GM12891 (cell line): ENCODE results near the gene DESI2.

Experiments
- POLR2A ChIP-seq: IDR thresholded peaks from 2 replicates; pipeline ENCODE4 v1.6.1; 2011; ENCODE audit warnings: low read depth, low read length, control low read depth
- POU2F2 ChIP-seq: IDR thresholded peaks from 2 replicates; pipeline ENCODE4 v1.6.1; 2011; ENCODE audit warnings: low read depth, mild to moderate bottlenecking, control low read depth, low read length, moderate library complexity
- SPI1 ChIP-seq: IDR thresholded peaks from 2 replicates; pipeline ENCODE4 v1.6.1; 2011; ENCODE audit warnings: low read depth, low read length, control low read depth

DNA sequence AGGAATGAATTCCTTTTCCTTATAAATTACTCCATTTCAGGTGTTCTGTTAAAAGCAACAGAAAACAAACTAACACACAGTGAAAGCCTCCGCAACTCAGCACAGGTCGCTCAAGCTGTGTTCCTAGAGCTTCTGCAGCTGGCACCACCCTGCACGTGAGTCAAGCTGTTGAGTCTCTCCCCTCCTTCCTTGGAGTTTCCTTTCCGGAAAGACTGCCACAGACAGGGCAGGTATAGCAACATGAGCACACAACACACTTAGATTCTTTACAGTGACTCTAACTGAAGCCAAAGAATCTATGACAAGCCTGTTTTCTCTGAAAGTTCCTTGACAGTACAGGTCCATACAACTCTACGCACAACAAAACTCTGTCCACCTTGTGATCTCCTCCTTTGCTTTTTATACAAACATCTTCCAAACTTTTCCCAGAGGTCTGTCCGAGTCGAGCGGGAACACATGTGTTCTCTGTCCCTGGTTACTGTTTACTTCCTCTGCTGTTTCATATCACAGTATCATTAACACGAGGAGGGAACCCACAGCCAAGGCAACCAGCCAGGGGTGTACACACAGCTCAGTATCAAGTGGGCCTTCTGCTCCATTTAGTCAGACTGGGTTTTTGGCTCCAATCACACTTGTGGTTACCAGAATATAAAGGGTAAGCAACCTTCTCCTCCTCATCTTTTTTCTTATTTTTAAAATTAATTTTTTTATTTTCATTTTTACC, 38.7 kb upstream of the DESI2 start:
- TF ChIP-seq POLR2A (no peak), POU2F2 (no peak), SPI1 (no peak)
